K562 (cell line): ENCODE measurements around the gene P2RX1. TPM values are rescaled to one million over a fixed set of nuclear protein-coding genes. Genes with fewer than 3 reads are reported as not detected.
A peak's percentile ranks its signal among the peaks of the same experiment; 100 is the strongest.

Experiments used
- ATF1 ChIP-seq, 2 experiments: fragments of 450-650 bp in 1 of 2; IDR thresholded peaks; 2 replicates each; pipeline ENCODE4 v1.6.1; 2016; ENCODE audit warnings: missing compliant biosample characterization in 1 of 2, missing genetic modification characterization in 1 of 2
- ATF7 ChIP-seq: fragments of 450-650 bp; IDR thresholded peaks from 2 replicates; pipeline ENCODE4 v1.7.1; 2014; ENCODE audit warnings: mild to moderate bottlenecking, moderate library complexity
- CBX3 ChIP-seq, 2 experiments: IDR thresholded peaks; 1 replicate in 1 of 2; 2 replicates in 1 of 2; pipeline ENCODE4 v1.6.1; 2012; ENCODE audit warnings: inconsistent platforms in 2 of 2, low read length in 2 of 2, borderline replicate concordance in 1 of 2, control low read depth in 1 of 2
- CUX1 ChIP-seq: fragments of 200-800 bp; sonication (Bioruptor generic); IDR thresholded peaks from 2 replicates; pipeline ENCODE4 v1.6.1; 2016; ENCODE audit warnings: missing genetic modification characterization, missing compliant biosample characterization
- E2F5 ChIP-seq: sonication (generic); formaldehyde crosslinking; IDR thresholded peaks from 2 replicates; pipeline ENCODE4 v1.8.0; 2022; ENCODE audit warnings: mild to moderate bottlenecking, missing genetic modification reagents
- GATAD2B ChIP-seq: fragments of 450-650 bp; IDR thresholded peaks from 2 replicates; pipeline ENCODE4 v1.6.1; 2017; ENCODE audit warnings: mild to moderate bottlenecking, borderline replicate concordance
- KAT2B ChIP-seq: IDR thresholded peaks from one replicate; pipeline ENCODE4 v1.6.1; 2012; ENCODE audit warnings: low read depth, mild to moderate bottlenecking, control low read depth, inconsistent platforms, low read length, moderate library complexity
- MAFG ChIP-seq: fragments of 450-650 bp; conservative IDR thresholded peaks from 2 replicates; pipeline ENCODE4 v1.6.1; 2016; ENCODE audit warnings: missing genetic modification characterization, missing compliant biosample characterization
- NKRF ChIP-seq: fragments of 450-650 bp; IDR thresholded peaks from 2 replicates; pipeline ENCODE4 v1.6.1; 2016; ENCODE audit warnings: borderline replicate concordance
- TSHZ1 ChIP-seq: fragments of 250-450 bp; sonication (Bioruptor Pico); IDR thresholded peaks from 2 replicates; pipeline ENCODE4 v1.4.0; 2020; ENCODE audit warnings: mild to moderate bottlenecking, moderate library complexity
- ZKSCAN8 ChIP-seq: fragments of 200-800 bp; sonication (Bioruptor generic); IDR thresholded peaks from 2 replicates; pipeline ENCODE4 v1.6.1; 2016; ENCODE audit warnings: missing genetic modification characterization, missing compliant biosample characterization
- ZNF511 ChIP-seq: sonication (generic); formaldehyde crosslinking; IDR thresholded peaks from 2 replicates; pipeline ENCODE4 v1.8.0; 2022; ENCODE audit warnings: mild to moderate bottlenecking, missing genetic modification reagents
- ZNF584 ChIP-seq: fragments of 200-800 bp; sonication (Bioruptor generic); IDR thresholded peaks from 2 replicates; pipeline ENCODE4 v1.6.1; 2016; ENCODE audit warnings: low read depth, mild to moderate bottlenecking, missing genetic modification characterization, missing compliant biosample characterization
- ZSCAN29 ChIP-seq: fragments of 450-650 bp; IDR thresholded peaks from 2 replicates; pipeline ENCODE4 v1.6.1; 2017
- polyA plus RNA-seq, 8 experiments: library from polyadenylated mRNA; depleted of rRNA in 4 of 8; stranded (reverse) in 5 of 8; unstranded in 3 of 8; fragments of >200 nt; fragmentation: Nextera tagmentation in 2 of 8; fragmentation: Illumina TruSeq in 1 of 8; extraction: Ambion mirVana in 2 of 8; extraction: Trizol in 1 of 8; gene quantifications; 2 replicates each; pipeline versions ENCODE4 v1.2.1 to v1.2.3, GENCODE V29; 2011 to 2014; ENCODE audit warnings: inconsistent platforms in 1 of 8, missing spikeins in 1 of 8
- total RNA-seq, 7 experiments: library from RNA; depleted of rRNA in 6 of 7; stranded (reverse); fragments of >200 nt in 6 of 7; fragmentation: Illumina TruSeq in 2 of 7; extraction: Trizol in 2 of 7; gene quantifications; 2 replicates each; pipeline versions ENCODE4 v1.2.1 to v1.2.3, GENCODE V29; 2011 to 2021; ENCODE audit warnings: low replicate concordance in 1 of 7

The P2RX1 gene
- total and polyA plus RNA-seq, 9 of the 15 experiments (the other 6 are each of a cell fraction or from before 2014, with no cell fraction given), result 0.27 to 20.3 (median 10.3) TPM

- TF ChIP-seq CUX1 (CRISPR knock-in tag), result no peak
- no peak for TF ChIP-seq CBX3 (IDR thresholded peaks at IDR 0.05; ENCODE audit: borderline replicate concordance in 1 of 2, low read length in 2 of 2)
- no peak for TF ChIP-seq ATF1 (CRISPR knock-in tag; IDR thresholded peaks at IDR 0.05)
- TF ChIP-seq ATF1 (tag; IDR thresholded peaks at IDR 0.05), result no peak
- TF ChIP-seq ZSCAN29, result no peak
- no peak for TF ChIP-seq NKRF
- TF ChIP-seq ZNF511, result no peak
- no peak for TF ChIP-seq GATAD2B
- TF ChIP-seq ATF7, result no peak
- TF ChIP-seq ZNF584, result no peak
- TF ChIP-seq E2F5 (CRISPR knock-in tag), result no peak
- TF ChIP-seq MAFG (tag), result peak; percentile 41
- no peak for TF ChIP-seq ZKSCAN8 (CRISPR knock-in tag)
- no peak for TF ChIP-seq KAT2B
- TF ChIP-seq TSHZ1 (CRISPR knock-in tag), result no peak
Observed at GRCh38 chr17:3959295-3959899, 43.1 kb upstream of the P2RX1 start (continued).
